ENCODE data around the gene BEND2. TPM values are rescaled to one million over a fixed set of nuclear protein-coding genes. Genes with fewer than 3 reads are reported as not detected.

Gene BEND2
- total RNA-seq, 4 donors from 2014 or later, result not detected

DNA sequence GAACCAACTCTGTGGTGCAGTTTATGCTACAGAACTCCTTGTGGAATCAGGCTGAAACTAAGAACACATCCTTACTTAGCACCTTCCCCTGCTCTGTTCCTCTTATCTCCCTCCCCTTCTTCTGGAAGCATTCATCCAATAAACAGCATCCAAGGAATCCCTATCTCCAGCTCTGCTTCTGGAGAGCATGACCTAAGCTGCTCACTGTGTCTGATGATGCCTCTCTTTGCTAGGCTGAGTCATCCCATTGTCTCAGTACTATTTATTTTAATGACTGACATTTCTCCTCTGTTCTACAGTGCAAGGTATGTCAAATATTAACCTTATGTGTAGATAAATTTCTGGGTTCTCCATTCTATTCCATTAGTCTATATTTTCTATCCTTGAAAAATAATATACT is 71.2 kb downstream of the BEND2 start:
- no peak for DNase-seq (ENCODE audit: low spot score)
- ATAC-seq (ENCODE audit: low FRiP score), result no peak
- TF ChIP-seq, protein P1, sequence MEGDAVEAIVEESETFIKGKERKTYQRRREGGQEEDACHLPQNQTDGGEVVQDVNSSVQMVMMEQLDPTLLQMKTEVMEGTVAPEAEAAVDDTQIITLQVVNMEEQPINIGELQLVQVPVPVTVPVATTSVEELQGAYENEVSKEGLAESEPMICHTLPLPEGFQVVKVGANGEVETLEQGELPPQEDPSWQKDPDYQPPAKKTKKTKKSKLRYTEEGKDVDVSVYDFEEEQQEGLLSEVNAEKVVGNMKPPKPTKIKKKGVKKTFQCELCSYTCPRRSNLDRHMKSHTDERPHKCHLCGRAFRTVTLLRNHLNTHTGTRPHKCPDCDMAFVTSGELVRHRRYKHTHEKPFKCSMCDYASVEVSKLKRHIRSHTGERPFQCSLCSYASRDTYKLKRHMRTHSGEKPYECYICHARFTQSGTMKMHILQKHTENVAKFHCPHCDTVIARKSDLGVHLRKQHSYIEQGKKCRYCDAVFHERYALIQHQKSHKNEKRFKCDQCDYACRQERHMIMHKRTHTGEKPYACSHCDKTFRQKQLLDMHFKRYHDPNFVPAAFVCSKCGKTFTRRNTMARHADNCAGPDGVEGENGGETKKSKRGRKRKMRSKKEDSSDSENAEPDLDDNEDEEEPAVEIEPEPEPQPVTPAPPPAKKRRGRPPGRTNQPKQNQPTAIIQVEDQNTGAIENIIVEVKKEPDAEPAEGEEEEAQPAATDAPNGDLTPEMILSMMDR (IDR thresholded peaks at IDR 0.05), result no peak

DNA sequence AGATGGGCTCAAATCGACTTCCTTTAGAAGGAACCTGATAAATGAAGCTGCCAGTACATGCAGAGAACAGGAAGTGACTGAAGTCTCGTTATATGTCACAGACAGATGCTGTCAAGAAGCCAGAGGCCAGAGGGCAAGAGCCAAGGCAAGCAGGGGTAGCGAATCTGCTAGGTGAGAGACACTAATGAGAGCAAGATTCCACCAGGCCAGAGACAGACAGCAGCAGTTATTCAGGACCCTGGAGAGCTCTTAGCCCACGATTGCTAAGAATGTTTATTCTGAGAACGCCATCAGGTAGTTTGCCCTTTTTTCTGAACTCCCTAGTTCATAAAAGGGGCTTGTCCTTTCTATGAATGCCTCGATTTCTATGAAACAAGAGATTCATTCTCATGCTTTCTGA is 73.7 kb downstream of the BEND2 start:
- TF ChIP-seq, protein P1 (IDR thresholded peaks at IDR 0.05), result no peak
- DNase-seq (ENCODE audit: low spot score), result no peak
- ATAC-seq (ENCODE audit: low FRiP score), result no peak

GRCh38 chrX:18146009-18146408 is 74.7 kb downstream of the BEND2 start:
- DNase-seq (ENCODE audit: low spot score) (no peak), ATAC-seq (ENCODE audit: low FRiP score) (no peak)
- TF ChIP-seq, protein P1 (IDR thresholded peaks at IDR 0.05), result no peak

GRCh38 chrX:18136816-18137215 is 83.9 kb downstream of the BEND2 start:
- no peak for DNase-seq (ENCODE audit: low spot score)
- ATAC-seq (ENCODE audit: low FRiP score), result no peak
- TF ChIP-seq, protein P1 (IDR thresholded peaks at IDR 0.05), result no peak

DNA sequence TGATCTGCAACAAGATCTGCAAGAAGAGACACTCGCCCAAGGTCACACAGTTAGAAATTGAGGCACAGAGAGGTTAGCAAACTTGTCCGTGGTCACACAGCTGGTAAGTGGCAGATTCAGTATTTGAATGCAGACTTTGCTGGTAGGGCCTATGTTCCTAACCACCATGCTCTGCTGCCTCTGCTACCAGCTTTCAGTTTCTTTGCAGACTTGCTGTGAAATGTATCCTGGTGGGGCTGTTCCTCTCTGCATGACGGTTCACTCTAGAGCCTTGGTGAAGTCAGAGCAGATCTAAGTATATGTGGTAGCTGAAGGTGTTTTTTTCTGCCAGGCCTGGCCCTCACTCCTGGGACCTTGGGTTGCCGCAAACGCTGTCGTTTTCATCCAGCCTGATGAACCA is 87.1 kb downstream of the BEND2 start:
- DNase-seq (ENCODE audit: low spot score) (no peak), ATAC-seq (ENCODE audit: low FRiP score) (no peak)
- TF ChIP-seq, protein P1 (IDR thresholded peaks at IDR 0.05), result no peak

- TF ChIP-seq, protein P1 (IDR thresholded peaks at IDR 0.05), result no peak
- no peak for DNase-seq (ENCODE audit: low spot score)
- no peak for ATAC-seq (ENCODE audit: low FRiP score)
These were observed 91.0 kb downstream of the BEND2 start for GRCh38 chrX:18129690-18130089.

DNA sequence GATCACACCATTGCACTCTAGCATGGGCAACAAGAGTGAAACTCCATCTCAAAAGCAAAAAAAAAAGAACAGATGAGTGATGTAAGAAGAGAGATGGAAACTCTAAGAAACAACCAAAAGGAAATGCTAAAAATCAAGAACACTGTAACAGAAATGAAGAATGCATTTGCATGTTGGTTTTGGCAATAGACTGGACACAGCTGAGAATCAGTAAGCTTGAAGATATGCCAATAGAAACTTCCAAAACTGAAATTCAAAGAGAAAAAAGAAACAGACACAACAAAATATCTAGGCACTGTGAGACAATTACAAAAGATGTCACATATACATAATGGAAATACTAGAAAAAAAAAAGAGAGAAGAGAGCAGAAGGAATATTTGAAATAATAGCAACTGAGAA is 93.7 kb downstream of the BEND2 start:
- TF ChIP-seq, protein P1 (IDR thresholded peaks at IDR 0.05), result no peak
- ATAC-seq (ENCODE audit: low FRiP score), result no peak
- DNase-seq (ENCODE audit: low spot score), result no peak
